ENCODE results near the gene BRAF.
"Not testable (repeated sequence)": the region's sequence is repeated elsewhere in the genome, so short reads cannot be mapped to it uniquely, and the experiment has no call there.

The BRAF gene

GRCh38 chr7:140831724-140832123, 93.0 kb downstream of the BRAF start:
- H3K79me2 ChIP-seq (ENCODE audit: insufficient read depth, low read length) = no peaks in the 10 kb centered on the region

GRCh38 chr7:140829720-140830119, 95.0 kb downstream of the BRAF start:
- Histone ChIP-seq H3K79me2 (ENCODE audit: insufficient read depth, low read length) (no peaks in the 10 kb centered on the region), H3K9ac (ENCODE audit: low read length) (no peak overlapping the region), H3K36me3 (ENCODE audit: low read length) (0 out of 2 replicates have a peak, but pooled peaks cover 5% of the 10 kb centered on the region), H4K20me1 (ENCODE audit: low read depth, low read length) (no peaks in the 10 kb centered on the region), H3K27me3 (ENCODE audit: low read length) (no peaks in the 10 kb centered on the region), H3K4me2 (ENCODE audit: low read depth, low read length, poor library complexity, severe bottlenecking) (no peak overlapping the region), H3F3A (ENCODE audit: insufficient read depth) (no peaks in the 10 kb centered on the region), H3K27ac (ENCODE audit: low read depth, low read length) (no peak overlapping the region), H3K9me2 (replicated peaks; ENCODE audit: insufficient read depth, low read length) (no peaks in the 10 kb centered on the region), H2AFZ (ENCODE audit: low read depth, low read length, severe bottlenecking) (no peak overlapping the region), H3K9me3 (ENCODE audit: insufficient read depth, low read length) (no peaks in the 10 kb centered on the region), H3K4me3 (ENCODE audit: insufficient read depth, low read length, poor library complexity, severe bottlenecking) (no peak overlapping the region)
- TF ChIP-seq CTCF (IDR thresholded peaks at IDR 0.05; ENCODE audit: insufficient read depth, low read length, poor library complexity, severe bottlenecking) (no peak), EZH2phosphoT487 (conservative IDR thresholded peaks at IDR 0.05; ENCODE audit: low read length) (no peak)

More at GRCh38 chr7:140831724-140832123, 93.0 kb downstream of the BRAF start:
- 0 out of 2 replicates have a peak, but pooled peaks cover 5% of the 10 kb centered on the region for H3K36me3 ChIP-seq (ENCODE audit: low read length)
- H3F3A ChIP-seq (ENCODE audit: insufficient read depth) = no peaks in the 10 kb centered on the region
- no peaks in the 10 kb centered on the region for H4K20me1 ChIP-seq (ENCODE audit: low read depth, low read length)
- H3K27me3 ChIP-seq (ENCODE audit: low read length) = no peaks in the 10 kb centered on the region
- no peak overlapping the region for H3K9ac ChIP-seq (ENCODE audit: low read length)
- no peaks in the 10 kb centered on the region for H3K9me3 ChIP-seq (ENCODE audit: insufficient read depth, low read length)
- H3K4me2 ChIP-seq (ENCODE audit: low read depth, low read length, poor library complexity, severe bottlenecking) = no peak overlapping the region
- no peaks in the 10 kb centered on the region for H3K9me2 ChIP-seq (replicated peaks; ENCODE audit: insufficient read depth, low read length)
- no peak for TF ChIP-seq CTCF (IDR thresholded peaks at IDR 0.05; ENCODE audit: insufficient read depth, low read length, poor library complexity, severe bottlenecking)
- TF ChIP-seq EZH2phosphoT487 (conservative IDR thresholded peaks at IDR 0.05; ENCODE audit: low read length) = no peak
- H2AFZ ChIP-seq (ENCODE audit: low read depth, low read length, severe bottlenecking) = no peak overlapping the region
- H3K4me3 ChIP-seq (ENCODE audit: insufficient read depth, low read length, poor library complexity, severe bottlenecking) = no peak overlapping the region
- H3K27ac ChIP-seq (ENCODE audit: low read depth, low read length) = no peak overlapping the region

GRCh38 chr7:140828741-140829140, 96.0 kb downstream of the BRAF start:
- H2AFZ ChIP-seq (ENCODE audit: low read depth, low read length, severe bottlenecking) = no peak overlapping the region
- H3K27me3 ChIP-seq (ENCODE audit: low read length) = no peaks in the 10 kb centered on the region
- H3K4me3 ChIP-seq (ENCODE audit: insufficient read depth, low read length, poor library complexity, severe bottlenecking) = no peak overlapping the region
- no peaks in the 10 kb centered on the region for H3K79me2 ChIP-seq (ENCODE audit: insufficient read depth, low read length)
- no peak overlapping the region for H3K27ac ChIP-seq (ENCODE audit: low read depth, low read length)
- no peak for TF ChIP-seq EZH2phosphoT487 (conservative IDR thresholded peaks at IDR 0.05; ENCODE audit: low read length)
- no peak for TF ChIP-seq CTCF (IDR thresholded peaks at IDR 0.05; ENCODE audit: insufficient read depth, low read length, poor library complexity, severe bottlenecking)
- H3K9me3 ChIP-seq (ENCODE audit: insufficient read depth, low read length) = no peaks in the 10 kb centered on the region
- H3K4me2 ChIP-seq (ENCODE audit: low read depth, low read length, poor library complexity, severe bottlenecking) = no peak overlapping the region
- no peak overlapping the region for H3K9ac ChIP-seq (ENCODE audit: low read length)
- no peaks in the 10 kb centered on the region for H3K36me3 ChIP-seq (ENCODE audit: low read length)
- no peaks in the 10 kb centered on the region for H3K9me2 ChIP-seq (replicated peaks; ENCODE audit: insufficient read depth, low read length)
- H4K20me1 ChIP-seq (ENCODE audit: low read depth, low read length) = no peaks in the 10 kb centered on the region
- H3F3A ChIP-seq (ENCODE audit: insufficient read depth) = no peaks in the 10 kb centered on the region

GRCh38 chr7:140817383-140817782, 107.3 kb downstream of the BRAF start:
- not testable (repeated sequence) for H3K9me2 ChIP-seq (replicated peaks; ENCODE audit: insufficient read depth, low read length); H3K79me2 ChIP-seq (ENCODE audit: insufficient read depth, low read length); H3K9ac ChIP-seq (ENCODE audit: low read length); H3F3A ChIP-seq (ENCODE audit: insufficient read depth); H3K9me3 ChIP-seq (ENCODE audit: insufficient read depth, low read length); H2AFZ ChIP-seq (ENCODE audit: low read depth, low read length, severe bottlenecking); H3K27me3 ChIP-seq (ENCODE audit: low read length); H4K20me1 ChIP-seq (ENCODE audit: low read depth, low read length); H3K4me2 ChIP-seq (ENCODE audit: low read depth, low read length, poor library complexity, severe bottlenecking); H3K27ac ChIP-seq (ENCODE audit: low read depth, low read length); H3K4me3 ChIP-seq (ENCODE audit: insufficient read depth, low read length, poor library complexity, severe bottlenecking); H3K36me3 ChIP-seq (ENCODE audit: low read length)

Measured in SU-DHL-6 (cell line).